Measurements from ENCODE around the gene TTC7B.

TTC7B gene

GRCh38 chr14:90788031-90788430 is 28.2 kb downstream of the TTC7B start:
- DNase-seq (ENCODE audit: low read depth in 1 of 2, low spot score in 1 of 2): peak; percentile 8 to 77
- Histone ChIP-seq H3K4me3 (replicated peaks; ENCODE audit: insufficient read depth, low read length) (no peak overlapping the region), H3K27ac (replicated peaks) (no peak overlapping the region), H3K27me3 (ENCODE audit: insufficient read depth, poor library complexity, severe bottlenecking) (no peaks in the 10 kb centered on the region)
- TF ChIP-seq, protein P1, sequence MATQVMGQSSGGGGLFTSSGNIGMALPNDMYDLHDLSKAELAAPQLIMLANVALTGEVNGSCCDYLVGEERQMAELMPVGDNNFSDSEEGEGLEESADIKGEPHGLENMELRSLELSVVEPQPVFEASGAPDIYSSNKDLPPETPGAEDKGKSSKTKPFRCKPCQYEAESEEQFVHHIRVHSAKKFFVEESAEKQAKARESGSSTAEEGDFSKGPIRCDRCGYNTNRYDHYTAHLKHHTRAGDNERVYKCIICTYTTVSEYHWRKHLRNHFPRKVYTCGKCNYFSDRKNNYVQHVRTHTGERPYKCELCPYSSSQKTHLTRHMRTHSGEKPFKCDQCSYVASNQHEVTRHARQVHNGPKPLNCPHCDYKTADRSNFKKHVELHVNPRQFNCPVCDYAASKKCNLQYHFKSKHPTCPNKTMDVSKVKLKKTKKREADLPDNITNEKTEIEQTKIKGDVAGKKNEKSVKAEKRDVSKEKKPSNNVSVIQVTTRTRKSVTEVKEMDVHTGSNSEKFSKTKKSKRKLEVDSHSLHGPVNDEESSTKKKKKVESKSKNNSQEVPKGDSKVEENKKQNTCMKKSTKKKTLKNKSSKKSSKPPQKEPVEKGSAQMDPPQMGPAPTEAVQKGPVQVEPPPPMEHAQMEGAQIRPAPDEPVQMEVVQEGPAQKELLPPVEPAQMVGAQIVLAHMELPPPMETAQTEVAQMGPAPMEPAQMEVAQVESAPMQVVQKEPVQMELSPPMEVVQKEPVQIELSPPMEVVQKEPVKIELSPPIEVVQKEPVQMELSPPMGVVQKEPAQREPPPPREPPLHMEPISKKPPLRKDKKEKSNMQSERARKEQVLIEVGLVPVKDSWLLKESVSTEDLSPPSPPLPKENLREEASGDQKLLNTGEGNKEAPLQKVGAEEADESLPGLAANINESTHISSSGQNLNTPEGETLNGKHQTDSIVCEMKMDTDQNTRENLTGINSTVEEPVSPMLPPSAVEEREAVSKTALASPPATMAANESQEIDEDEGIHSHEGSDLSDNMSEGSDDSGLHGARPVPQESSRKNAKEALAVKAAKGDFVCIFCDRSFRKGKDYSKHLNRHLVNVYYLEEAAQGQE (IDR thresholded peaks at IDR 0.05; ENCODE audit: insufficient replicate concordance, low read depth): no peak
- no peak for TF ChIP-seq CTCF (IDR thresholded peaks at IDR 0.05; ENCODE audit: insufficient read depth, low read length)
- TF ChIP-seq GABPA (IDR thresholded peaks at IDR 0.05; ENCODE audit: low read depth): no peak
- TF ChIP-seq POLR2AphosphoS5 (IDR thresholded peaks at IDR 0.05; ENCODE audit: low read depth): no peak
- TF ChIP-seq SPI1 (IDR thresholded peaks at IDR 0.05; ENCODE audit: borderline replicate concordance, low read depth): peak; percentile 90

DNA sequence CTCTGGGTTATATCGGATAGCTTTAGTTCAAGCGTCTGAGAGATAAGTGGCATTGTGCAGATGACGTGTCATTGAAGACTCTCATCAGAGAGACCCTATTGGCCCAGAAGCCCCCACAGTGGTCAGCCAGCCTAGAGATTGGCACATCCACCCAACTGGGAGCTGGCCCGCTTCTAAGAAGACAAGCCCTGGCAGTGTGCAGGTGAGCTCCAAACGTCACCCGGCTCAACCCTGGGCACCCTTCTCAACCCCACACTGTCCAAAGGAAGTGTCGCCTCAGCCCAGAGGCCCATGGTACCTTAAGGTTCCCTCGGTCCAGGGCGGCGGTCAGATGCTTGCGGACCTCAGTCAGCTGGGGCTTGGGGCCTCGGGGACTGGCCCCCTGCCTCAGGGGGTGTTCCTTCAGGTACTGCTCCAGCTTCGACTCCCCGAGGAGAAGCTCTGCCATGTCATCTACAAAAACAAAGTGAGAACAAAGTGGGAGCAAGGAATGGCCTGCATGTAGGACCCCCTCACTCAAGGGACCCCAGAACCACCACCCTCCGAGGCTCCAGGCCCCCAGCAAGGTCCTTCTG is 30.3 kb downstream of the TTC7B start:
- Histone ChIP-seq H3K27me3 (ENCODE audit: insufficient read depth, poor library complexity, severe bottlenecking) (no peaks in the 10 kb centered on the region), H3K4me3 (replicated peaks; ENCODE audit: insufficient read depth, low read length) (no peak overlapping the region), H3K27ac (replicated peaks) (no peak overlapping the region)
- no peak for DNase-seq (ENCODE audit: low read depth in 1 of 2, low spot score in 1 of 2)
- TF ChIP-seq POLR2AphosphoS5 (IDR thresholded peaks at IDR 0.05; ENCODE audit: low read depth) (no peak), SPI1 (IDR thresholded peaks at IDR 0.05; ENCODE audit: borderline replicate concordance, low read depth) (no peak)

DNA sequence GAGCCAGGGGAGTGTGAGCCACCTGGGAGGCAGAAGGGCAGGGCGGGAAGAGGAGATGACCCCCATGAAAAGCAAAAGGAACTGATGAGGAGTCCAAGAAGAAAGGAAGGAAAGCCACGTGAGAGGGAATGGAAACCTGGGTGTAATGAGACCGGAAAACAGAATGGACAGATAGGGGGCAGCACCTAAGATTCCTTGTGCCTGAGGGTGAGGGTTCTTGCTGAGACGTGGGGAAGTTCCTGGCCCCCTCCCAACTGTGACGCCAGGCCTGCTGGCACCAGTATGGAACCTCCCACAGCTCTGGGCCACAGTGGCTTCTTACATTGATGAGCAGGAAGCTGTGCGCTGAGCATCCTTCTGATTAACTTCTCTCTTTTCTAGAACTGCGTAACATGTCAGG is 30.8 kb downstream of the TTC7B start:
- no peak overlapping the region for H3K27ac ChIP-seq (replicated peaks)
- H3K27me3 ChIP-seq (ENCODE audit: insufficient read depth, poor library complexity, severe bottlenecking): no peaks in the 10 kb centered on the region
- H3K4me3 ChIP-seq (replicated peaks; ENCODE audit: insufficient read depth, low read length): no peak overlapping the region
- peak; percentile 28 to 71 for DNase-seq (ENCODE audit: low read depth in 1 of 2, low spot score in 1 of 2)
- TF ChIP-seq GABPA (IDR thresholded peaks at IDR 0.05; ENCODE audit: low read depth) (no peak), SPI1 (IDR thresholded peaks at IDR 0.05; ENCODE audit: borderline replicate concordance, low read depth) (no peak), CTCF (IDR thresholded peaks at IDR 0.05; ENCODE audit: insufficient read depth, low read length) (no peak), POLR2AphosphoS5 (IDR thresholded peaks at IDR 0.05; ENCODE audit: low read depth) (no peak)
- TF ChIP-seq, protein P1 (IDR thresholded peaks at IDR 0.05; ENCODE audit: insufficient replicate concordance, low read depth): no peak

DNA sequence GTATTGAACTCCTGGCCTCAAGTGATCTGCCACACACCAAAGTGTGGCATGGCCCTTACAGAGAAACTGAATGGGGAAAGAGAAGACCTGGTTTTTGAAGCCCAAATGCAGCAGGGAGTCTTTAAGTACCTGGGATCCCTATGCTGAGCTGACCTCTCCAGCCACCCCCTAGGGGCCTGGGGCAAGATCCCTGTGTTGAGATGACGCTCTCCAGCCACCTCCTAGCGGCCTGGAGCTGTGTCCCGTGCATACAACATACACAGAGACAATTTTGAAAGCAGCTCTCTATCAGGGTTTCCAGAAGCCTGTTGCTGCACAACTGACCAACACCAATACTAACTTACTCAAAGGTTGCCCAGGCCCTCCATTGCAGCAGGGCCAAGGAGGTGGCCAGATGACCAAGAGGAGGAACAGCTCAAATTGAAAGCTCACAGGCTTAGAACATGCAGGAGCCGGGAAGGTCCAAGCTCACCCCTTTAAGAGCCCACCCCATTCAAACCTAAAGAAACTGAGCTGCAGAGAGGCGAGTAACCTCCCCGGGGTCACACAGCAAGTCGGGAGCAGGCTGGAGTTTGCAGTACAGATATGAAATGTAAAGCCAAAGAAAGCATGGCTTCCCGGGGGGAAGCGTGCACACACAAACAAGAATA is 31.5 kb downstream of the TTC7B start:
- Histone ChIP-seq H3K27me3 (ENCODE audit: insufficient read depth, poor library complexity, severe bottlenecking) (no peaks in the 10 kb centered on the region), H3K27ac (replicated peaks) (no peak overlapping the region), H3K4me3 (replicated peaks; ENCODE audit: insufficient read depth, low read length) (no peak overlapping the region)
- DNase-seq (ENCODE audit: low read depth in 1 of 2, low spot score in 1 of 2): no peak
- TF ChIP-seq SPI1 (IDR thresholded peaks at IDR 0.05; ENCODE audit: borderline replicate concordance, low read depth): no peak

Data from HL-60 (cell line).